K562 (cell line): ENCODE data around the gene CCDC77. TPM values are rescaled to one million over a fixed set of nuclear protein-coding genes. Genes with fewer than 3 reads are reported as not detected.

Experiments
- ATAC-seq: fragments of 200-7000 bp; cut with Tn5 transposase; 3 replicates; pipeline ENCODE4 v1.9.1; 2020; ENCODE audit warnings: moderate library complexity
- BruUV-seq: library from RNA; stranded (reverse); fragments of 400-500 nt; replicated peaks from 2 replicates; lab custom pipeline; 2021; lab: Mats Ljungman, UMichigan
- CTCF ChIA-PET: fragments of 300-600 bp; formaldehyde crosslinking; extraction: SDS; loops from one replicate; lab custom pipeline; 2021; ENCODE audit warnings: low intra/inter-chr PET ratio; lab: Yijun Ruan, JAX
- POLR2A ChIA-PET: fragments of 300-600, 350-650 bp; sonication (Branson Sonifier 250); formaldehyde crosslinking; extraction: SDS; loops from one replicate; lab custom pipeline; 2021; ENCODE audit warnings: antibody characterized with exemption, inconsistent platforms; lab: Yijun Ruan, JAX
- DNase-seq, 4 experiments: peaks; one replicate each; pipeline versions ENCODE4 v3.0.0 to v3.0.0-alpha.2; 2011 to 2018; ENCODE audit warnings: low spot score in 3 of 4, mixed read lengths in 3 of 4; ENCODE audit errors: extremely low read depth in 1 of 4
- FAIRE-seq: peaks from 2 replicates; lab custom pipeline; 2011; peaks lifted over from hg19 to GRCh38; lab: Jason Lieb, UNC
- H2AFZ ChIP-seq: 2 replicates; pipeline ENCODE4 v1.6.0; 2011; ENCODE audit warnings: low read depth, low read length, control low read depth, inconsistent platforms
- H3K27ac ChIP-seq: fragments of 200-600 bp; 3 replicates; pipeline ENCODE4 v1.8.0; 2011; ENCODE audit warnings: low read depth, mild to moderate bottlenecking, control low read depth, inconsistent platforms, low read length, moderate library complexity, mixed read lengths; ENCODE audit errors: extremely low read depth
- H3K27me3 ChIP-seq, 2 experiments: fragments of 300-600 bp in 1 of 2; 2 replicates in 1 of 2; 3 replicates in 1 of 2; pipeline versions ENCODE4 v1.6.0 to v1.8.0; 2011; ENCODE audit warnings: inconsistent platforms in 2 of 2, low read length in 2 of 2, mild to moderate bottlenecking in 1 of 2, mixed read lengths in 1 of 2, moderate library complexity in 1 of 2; ENCODE audit not compliant: control insufficient read depth in 2 of 2, insufficient read depth in 2 of 2
- H3K36me3 ChIP-seq: fragments of 300-600 bp; 3 replicates; pipeline ENCODE4 v1.8.0; 2011; ENCODE audit warnings: mild to moderate bottlenecking, low read length, inconsistent platforms; ENCODE audit not compliant: control insufficient read depth, insufficient read depth
- H3K4me1 ChIP-seq, 2 experiments: fragments of 200-600 bp in 1 of 2; replicated peaks in 1 of 2; 2 replicates in 1 of 2; 3 replicates in 1 of 2; pipeline versions ENCODE4 v1.5.1 to v1.8.0; 2011; ENCODE audit warnings: inconsistent platforms in 2 of 2, low read length in 2 of 2, mild to moderate bottlenecking in 1 of 2, mixed read lengths in 1 of 2, moderate library complexity in 1 of 2; ENCODE audit not compliant: control insufficient read depth in 2 of 2, insufficient read depth in 2 of 2
- H3K4me2 ChIP-seq: 2 replicates; pipeline ENCODE4 v1.6.1; 2011; ENCODE audit warnings: low read length, control low read depth, inconsistent platforms, mixed read lengths; ENCODE audit not compliant: insufficient read depth
- H3K4me3 ChIP-seq: fragments of 200-600 bp; sonication (generic), shearing (Covaris generic); 2 replicates; pipeline ENCODE4 v1.5.1; 2016; ENCODE audit warnings: control low read depth, inconsistent platforms
- H3K79me2 ChIP-seq: fragments of 200-600 bp; 3 replicates; pipeline ENCODE4 v1.8.0; 2011; ENCODE audit warnings: low read length, inconsistent platforms; ENCODE audit not compliant: control insufficient read depth, insufficient read depth
- H3K9ac ChIP-seq, 2 experiments: 2 replicates each; pipeline versions ENCODE4 v1.6.0 to v1.6.1; 2011; ENCODE audit warnings: low read depth in 2 of 2, low read length in 2 of 2, control low read depth in 1 of 2, inconsistent platforms in 1 of 2, mild to moderate bottlenecking in 1 of 2, mixed read lengths in 1 of 2; ENCODE audit not compliant: insufficient read depth in 1 of 2
- H3K9me1 ChIP-seq: one replicate; pipeline ENCODE4 v1.6.0; 2011; ENCODE audit warnings: inconsistent platforms, mild to moderate bottlenecking, low read length, moderate library complexity; ENCODE audit not compliant: control insufficient read depth, insufficient read depth
- H3K9me3 ChIP-seq: replicated peaks from 2 replicates; pipeline ENCODE4 v1.5.1; 2011; ENCODE audit warnings: low read depth, low read length, inconsistent platforms; ENCODE audit not compliant: control insufficient read depth, insufficient read depth
- H4K20me1 ChIP-seq: replicated peaks from 2 replicates; pipeline ENCODE4 v1.6.1; 2011; ENCODE audit warnings: low read length, inconsistent platforms, mixed read lengths; ENCODE audit not compliant: control insufficient read depth, insufficient read depth
- ATF4 ChIP-seq: fragments of 450-650 bp; formaldehyde crosslinking; IDR thresholded peaks from 2 replicates; pipeline ENCODE4 v1.4.0; 2022; ENCODE audit warnings: mild to moderate bottlenecking, moderate library complexity
- BRD4 ChIP-seq: fragments of 200-600 bp; sonication (generic); IDR thresholded peaks from 2 replicates; pipeline ENCODE4 v1.6.1; 2017; ENCODE audit warnings: inconsistent platforms
- DDX20 ChIP-seq: fragments of 450-650 bp; IDR thresholded peaks from 2 replicates; pipeline ENCODE4 v1.6.1; 2016; ENCODE audit warnings: missing genetic modification characterization, low read depth, mild to moderate bottlenecking, missing compliant biosample characterization, moderate library complexity
- EHMT2 ChIP-seq: fragments of 450-650 bp; IDR thresholded peaks from 2 replicates; pipeline ENCODE4 v1.6.1; 2018; ENCODE audit warnings: antibody characterized with exemption
- ELF1 ChIP-seq: fragments of 200-800 bp; sonication (Bioruptor generic); IDR thresholded peaks from 2 replicates; pipeline ENCODE4 v1.6.1; 2016; ENCODE audit warnings: missing genetic modification characterization, missing compliant biosample characterization
- FOXA1 ChIP-seq: fragments of 450-650 bp; IDR thresholded peaks from 2 replicates; pipeline ENCODE4 v1.6.1; 2016; ENCODE audit warnings: mild to moderate bottlenecking, borderline replicate concordance
- FOXK2 ChIP-seq, 2 experiments: fragments of 450-650 bp; IDR thresholded peaks in 1 of 2; conservative IDR thresholded peaks in 1 of 2; 2 replicates each; pipeline ENCODE4 v1.6.1; 2016; ENCODE audit warnings: low read depth in 2 of 2, mild to moderate bottlenecking in 1 of 2
- NR4A1 ChIP-seq, 2 experiments: fragments of 250-450 bp in 1 of 2; fragments of 450-650 bp in 1 of 2; sonication (Bioruptor Pico) in 1 of 2; IDR thresholded peaks; 2 replicates each; pipeline versions ENCODE4 v1.4.0 to v1.6.1; 2016 to 2020; ENCODE audit warnings: mild to moderate bottlenecking in 2 of 2, missing compliant biosample characterization in 1 of 2, missing genetic modification characterization in 1 of 2, moderate library complexity in 1 of 2
- PHB ChIP-seq: fragments of 250-450 bp; sonication (Bioruptor Pico); IDR thresholded peaks from 2 replicates; pipeline ENCODE4 v1.5.0; 2021
- RBM17 ChIP-seq: fragments of 200-400 bp; formaldehyde crosslinking; IDR thresholded peaks from 2 replicates; pipeline ENCODE4 v1.6.1; 2017; ENCODE audit warnings: low read depth, mild to moderate bottlenecking, low read length, borderline replicate concordance
- SAP30 ChIP-seq: fragments of 200-600 bp; sonication (generic); IDR thresholded peaks from 2 replicates; pipeline ENCODE4 v1.6.1; 2012; ENCODE audit warnings: borderline replicate concordance, low read depth, mild to moderate bottlenecking, moderate library complexity, low read length, control low read depth, inconsistent platforms; ENCODE audit not compliant: insufficient read depth, poor library complexity, severe bottlenecking
- SETDB1 ChIP-seq: IDR thresholded peaks from one replicate; pipeline ENCODE4 v1.6.1; 2012; ENCODE audit warnings: low read length, control low read depth, inconsistent platforms
- SMAD3 ChIP-seq: fragments of 450-650 bp; formaldehyde crosslinking; conservative IDR thresholded peaks from 2 replicates; pipeline ENCODE4 v1.4.0; 2020; ENCODE audit warnings: mild to moderate bottlenecking
- SMC3 ChIP-seq: conservative IDR thresholded peaks from 2 replicates; pipeline ENCODE4 v1.6.1; 2011; ENCODE audit warnings: low read depth, low read length, improper control_type of control experiment; ENCODE audit not compliant: insufficient read depth
- SRSF1 ChIP-seq: fragments of 200-400 bp; formaldehyde crosslinking; IDR thresholded peaks from 2 replicates; pipeline ENCODE4 v1.6.1; 2017; ENCODE audit warnings: mild to moderate bottlenecking, low read depth, low read length, moderate library complexity
- ZKSCAN3 ChIP-seq: fragments of 250-450 bp; sonication (Bioruptor Pico); IDR thresholded peaks from 2 replicates; pipeline ENCODE4 v1.4.0; 2020
- ZNF224 ChIP-seq: sonication (generic); formaldehyde crosslinking; IDR thresholded peaks from 2 replicates; pipeline ENCODE4 v1.8.0; 2022; ENCODE audit warnings: mild to moderate bottlenecking, missing genetic modification reagents
- ZNF717 ChIP-seq: fragments of 250-450 bp; sonication (Bioruptor Pico); IDR thresholded peaks from 2 replicates; pipeline ENCODE4 v1.5.0; 2021
- WGBS: fragments of 100-300 bp; shearing (Covaris generic); methylation state at CpG from one replicate; pipeline ENCODE4 v1.1.6; 2016; ENCODE audit warnings: low coverage, mixed read lengths; ENCODE audit not compliant: insufficient coverage; ENCODE audit errors: missing lambda C conversion rate; 5-methylcytosine and 5-hydroxymethylcytosine counted together
- in situ Hi-C: fragments of 300-500 bp; cut with MboI; formaldehyde crosslinking; loops from 4 replicates; pipeline ENCODE4 v1.15.0; 2018; ENCODE audit warnings: inconsistent platforms, mixed read lengths
- intact Hi-C: fragments of 100-400 bp; cut with micrococcal nuclease; formaldehyde crosslinking; loops from 2 replicates; pipeline ENCODE4 v1.14.2; 2022
- polyA plus RNA-seq, 8 experiments: library from polyadenylated mRNA; depleted of rRNA in 4 of 8; stranded (reverse) in 5 of 8; unstranded in 3 of 8; fragments of >200 nt; fragmentation: Nextera tagmentation in 2 of 8; fragmentation: Illumina TruSeq in 1 of 8; extraction: Ambion mirVana in 2 of 8; extraction: Trizol in 1 of 8; gene quantifications; 2 replicates each; pipeline versions ENCODE4 v1.2.1 to v1.2.3, GENCODE V29; 2011 to 2014; ENCODE audit warnings: inconsistent platforms in 1 of 8, missing spikeins in 1 of 8
- total RNA-seq, 7 experiments: library from RNA; depleted of rRNA in 6 of 7; stranded (reverse); fragments of >200 nt in 6 of 7; fragmentation: Illumina TruSeq in 2 of 7; extraction: Trizol in 2 of 7; gene quantifications; 2 replicates each; pipeline versions ENCODE4 v1.2.1 to v1.2.3, GENCODE V29; 2011 to 2021; ENCODE audit warnings: low replicate concordance in 1 of 7
- TF ChIP-seq, protein P1 (sequence below): sonication (generic); IDR thresholded peaks from 2 replicates; pipeline ENCODE4 v1.6.1; 2016

CCDC77 gene
- total and polyA plus RNA-seq, 9 of the 15 experiments (the other 6 are each of a cell fraction or from before 2014, with no cell fraction given) = 10.5 to 26.5 (median 17.8) TPM

DNA sequence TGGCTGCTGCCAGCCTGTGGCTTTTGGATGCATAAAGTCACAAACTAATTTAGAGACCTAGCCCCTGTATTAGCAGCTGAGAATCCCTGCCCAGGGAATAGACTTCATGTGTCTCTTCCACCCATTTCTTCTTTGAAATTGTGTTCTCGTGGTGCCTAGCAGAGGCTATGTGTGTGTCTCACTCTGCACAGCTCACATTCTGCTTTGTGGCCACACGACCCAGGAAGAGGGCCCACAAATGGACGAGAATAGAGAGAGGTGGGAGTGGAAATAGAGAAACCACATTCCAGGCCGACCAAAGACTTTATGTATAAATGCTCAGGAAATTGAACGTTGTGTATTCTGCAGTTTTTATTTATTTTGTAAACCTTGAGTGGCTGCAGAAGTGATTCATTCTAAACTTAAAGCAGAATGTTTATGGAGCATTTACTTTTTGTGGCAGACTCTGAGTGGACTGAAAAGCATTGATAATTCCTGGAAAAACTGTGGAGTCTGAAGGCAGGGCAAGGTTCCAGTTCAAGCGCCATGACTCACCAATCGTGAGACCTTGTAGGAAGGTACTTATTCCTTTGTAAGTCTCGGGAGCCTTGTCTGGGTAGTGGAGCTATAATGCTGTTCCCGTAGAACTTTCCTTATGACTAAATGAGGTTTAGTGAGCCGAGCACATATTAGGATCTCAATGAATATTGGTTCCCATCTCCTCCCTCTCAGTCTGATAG, 67.4 kb downstream of the CCDC77 start:
- H3K27ac ChIP-seq = no peak overlapping the region
- CTCF ChIA-PET = no interaction called here
- in situ Hi-C loops (no loop called here), intact Hi-C loops (no loop called here)
- POLR2A ChIA-PET = no interaction called here
- no peak overlapping the region for H2AFZ ChIP-seq
- no peak overlapping the region for H3K4me2 ChIP-seq
- no peaks in the 10 kb centered on the region for H3K79me2 ChIP-seq
- peaks cover 14 to 38% of the 10 kb centered on the region in 2 experiments; a peak in 4 of 5 replicates for H3K27me3 ChIP-seq
- ATAC-seq (no peak), DNase-seq (no peak), FAIRE-seq (no peak)
- WGBS = 1% methylated on average over 10 of the region's 10 CpGs
- H3K4me3 ChIP-seq = no peak overlapping the region
- no peaks in the 10 kb centered on the region for H3K9me1 ChIP-seq
- no peaks in the 10 kb centered on the region for H3K36me3 ChIP-seq
- H3K4me1 ChIP-seq = no peaks in the 10 kb centered on the region; a peak in 1 of 5 replicates
- no TSS peak for BruUV-seq
- H3K9ac ChIP-seq = no peak overlapping the region
- H4K20me1 ChIP-seq = no peaks in the 10 kb centered on the region
- H3K9me3 ChIP-seq = no peaks in the 10 kb centered on the region
- TF ChIP-seq ZKSCAN3 (CRISPR knock-in tag) = no peak
- no peak for TF ChIP-seq SRSF1
- TF ChIP-seq EHMT2 = no peak
- no peak for TF ChIP-seq RBM17
- no peak for TF ChIP-seq PHB (CRISPR knock-in tag)
- no peak for TF ChIP-seq ZNF717 (CRISPR knock-in tag)
- TF ChIP-seq FOXA1 = no peak
- TF ChIP-seq SMAD3 (CRISPR knock-in tag) = no peak
- no peak for TF ChIP-seq BRD4
- TF ChIP-seq SMC3 = no peak
- no peak for TF ChIP-seq ELF1
- no peak for TF ChIP-seq NR4A1 (CRISPR knock-in tag; IDR thresholded peaks at IDR 0.05)
- TF ChIP-seq NR4A1 (tag; IDR thresholded peaks at IDR 0.05) = no peak
- no peak for TF ChIP-seq DDX20 (tag)
- no peak for TF ChIP-seq SETDB1
- TF ChIP-seq SAP30 = no peak
- TF ChIP-seq, protein P1, sequence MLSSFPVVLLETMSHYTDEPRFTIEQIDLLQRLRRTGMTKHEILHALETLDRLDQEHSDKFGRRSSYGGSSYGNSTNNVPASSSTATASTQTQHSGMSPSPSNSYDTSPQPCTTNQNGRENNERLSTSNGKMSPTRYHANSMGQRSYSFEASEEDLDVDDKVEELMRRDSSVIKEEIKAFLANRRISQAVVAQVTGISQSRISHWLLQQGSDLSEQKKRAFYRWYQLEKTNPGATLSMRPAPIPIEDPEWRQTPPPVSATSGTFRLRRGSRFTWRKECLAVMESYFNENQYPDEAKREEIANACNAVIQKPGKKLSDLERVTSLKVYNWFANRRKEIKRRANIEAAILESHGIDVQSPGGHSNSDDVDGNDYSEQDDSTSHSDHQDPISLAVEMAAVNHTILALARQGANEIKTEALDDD = no peak
- TF ChIP-seq ATF4 (CRISPR knock-in tag) = no peak
- TF ChIP-seq ZNF224 (CRISPR knock-in tag) = no peak
- no peak for TF ChIP-seq FOXK2 (conservative IDR thresholded peaks at IDR 0.05 in 1 of 2, IDR thresholded peaks at IDR 0.05 in 1 of 2; ENCODE audit: low read depth in 2 of 2)
